Progenitor cell of endocrine pancreas (in vitro differentiated cells): ENCODE data around the gene PSMD1. TPM values are rescaled to one million over a fixed set of nuclear protein-coding genes. Genes with fewer than 3 reads are reported as not detected.

ENCODE experiments used
- DNase-seq: peaks from one replicate; pipeline ENCODE4 v3.0.0; 2021; ENCODE audit warnings: low spot score; ENCODE audit not compliant: unreplicated experiment
- H3K27ac Mint-ChIP-seq: 2 replicates; pipeline ENCODE4 v1.8.0; 2021; ENCODE audit warnings: mild to moderate bottlenecking, moderate library complexity, mixed read lengths
- H3K27me3 Mint-ChIP-seq: 2 replicates; pipeline ENCODE4 v1.8.0; 2021; ENCODE audit warnings: mixed read lengths
- H3K36me3 Mint-ChIP-seq: 2 replicates; pipeline ENCODE4 v1.8.0; 2022; ENCODE audit warnings: mixed read lengths; ENCODE audit not compliant: insufficient read depth
- H3K4me1 Mint-ChIP-seq: 2 replicates; pipeline ENCODE4 v1.8.0; 2021; ENCODE audit warnings: low read depth, mixed read lengths
- H3K4me3 Mint-ChIP-seq: 2 replicates; pipeline ENCODE4 v1.8.0; 2021; ENCODE audit warnings: low read depth, mild to moderate bottlenecking, moderate library complexity, mixed read lengths
- H3K9me3 Mint-ChIP-seq: 2 replicates; pipeline ENCODE4 v1.8.0; 2021; ENCODE audit warnings: low read depth, mixed read lengths
- CTCF ChIP-seq: fragments of 200-600 bp; sonication (generic); IDR thresholded peaks from one replicate; pipeline ENCODE4 v1.5.0; 2021; ENCODE audit warnings: antibody characterized with exemption, mild to moderate bottlenecking; ENCODE audit not compliant: unreplicated experiment
- total RNA-seq: library from RNA; stranded (reverse); gene quantifications from 2 replicates; pipeline ENCODE4 v1.2.1, GENCODE V29; 2021

The PSMD1 gene
- total RNA-seq, 1 donor from 2014 or later = 99.0 TPM

GRCh38 chr2:231127480-231127879, 70.8 kb downstream of the PSMD1 start:
- peaks cover 21% of the 10 kb centered on the region for H3K4me1 Mint-ChIP-seq
- H3K36me3 Mint-ChIP-seq = peaks cover 2% of the 10 kb centered on the region
- no peak overlapping the region for H3K27ac Mint-ChIP-seq
- no peak for TF ChIP-seq CTCF
- no peaks in the 10 kb centered on the region for H3K9me3 Mint-ChIP-seq
- no peak for DNase-seq
- H3K27me3 Mint-ChIP-seq = no peaks in the 10 kb centered on the region
- no peak overlapping the region for H3K4me3 Mint-ChIP-seq

- Mint-ChIP-seq H3K4me3 (no peak overlapping the region), H3K27me3 (no peaks in the 10 kb centered on the region), H3K27ac (no peak overlapping the region), H3K9me3 (no peaks in the 10 kb centered on the region), H3K36me3 (peaks cover 2% of the 10 kb centered on the region), H3K4me1 (peaks cover 21% of the 10 kb centered on the region)
- no peak for TF ChIP-seq CTCF
- no peak for DNase-seq
Measured at GRCh38 chr2:231127936-231128335, 71.3 kb downstream of the PSMD1 start.

DNA sequence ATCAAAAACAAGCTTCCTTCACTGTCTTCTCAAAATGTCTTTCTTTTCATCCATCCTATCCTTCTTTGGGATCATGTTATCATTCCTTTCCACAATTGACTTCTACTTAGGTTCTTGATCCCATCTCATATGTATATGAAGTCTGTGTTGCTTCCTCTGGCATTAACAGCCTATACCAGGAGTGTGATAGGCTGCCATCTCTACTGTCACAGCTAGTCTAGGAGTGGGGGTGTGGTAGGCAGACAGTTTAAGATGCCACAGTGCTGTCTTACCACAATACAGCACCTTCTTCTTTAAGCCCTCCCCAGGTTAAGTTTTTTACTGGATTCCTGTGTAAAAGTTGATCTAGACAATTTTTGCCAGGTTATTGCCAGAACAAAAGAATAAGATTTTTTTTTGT, 71.9 kb downstream of the PSMD1 start:
- Mint-ChIP-seq H3K4me1 (peaks cover 16% of the 10 kb centered on the region), H3K4me3 (no peak overlapping the region), H3K27me3 (no peaks in the 10 kb centered on the region), H3K9me3 (no peaks in the 10 kb centered on the region), H3K27ac (no peak overlapping the region), H3K36me3 (peaks cover 2% of the 10 kb centered on the region)
- TF ChIP-seq CTCF = no peak
- no peak for DNase-seq

DNA sequence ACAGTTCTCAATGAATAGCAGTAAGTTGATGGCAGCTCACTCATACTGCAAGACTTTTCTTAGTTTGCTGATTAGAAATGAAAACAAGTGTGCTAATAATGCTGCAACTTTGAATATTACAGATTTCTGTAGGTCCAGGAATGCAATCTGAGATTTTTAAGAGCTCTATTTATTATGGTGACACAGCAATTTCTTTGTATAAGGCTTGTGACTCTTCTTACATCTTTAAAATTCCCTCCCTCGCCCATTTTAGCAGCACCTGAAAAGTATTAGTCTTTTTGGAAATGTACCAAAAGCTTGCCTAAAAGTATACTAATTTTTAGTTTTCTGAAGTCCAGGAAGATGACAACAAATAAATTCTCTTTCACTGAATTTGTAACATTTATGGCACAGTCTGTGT, 72.5 kb downstream of the PSMD1 start:
- no peak for TF ChIP-seq CTCF
- H3K36me3 Mint-ChIP-seq = peaks cover 2% of the 10 kb centered on the region
- H3K4me3 Mint-ChIP-seq = no peak overlapping the region
- no peak overlapping the region for H3K27ac Mint-ChIP-seq
- no peaks in the 10 kb centered on the region for H3K27me3 Mint-ChIP-seq
- no peak for DNase-seq
- H3K4me1 Mint-ChIP-seq = peaks cover 9% of the 10 kb centered on the region
- H3K9me3 Mint-ChIP-seq = no peaks in the 10 kb centered on the region

DNA sequence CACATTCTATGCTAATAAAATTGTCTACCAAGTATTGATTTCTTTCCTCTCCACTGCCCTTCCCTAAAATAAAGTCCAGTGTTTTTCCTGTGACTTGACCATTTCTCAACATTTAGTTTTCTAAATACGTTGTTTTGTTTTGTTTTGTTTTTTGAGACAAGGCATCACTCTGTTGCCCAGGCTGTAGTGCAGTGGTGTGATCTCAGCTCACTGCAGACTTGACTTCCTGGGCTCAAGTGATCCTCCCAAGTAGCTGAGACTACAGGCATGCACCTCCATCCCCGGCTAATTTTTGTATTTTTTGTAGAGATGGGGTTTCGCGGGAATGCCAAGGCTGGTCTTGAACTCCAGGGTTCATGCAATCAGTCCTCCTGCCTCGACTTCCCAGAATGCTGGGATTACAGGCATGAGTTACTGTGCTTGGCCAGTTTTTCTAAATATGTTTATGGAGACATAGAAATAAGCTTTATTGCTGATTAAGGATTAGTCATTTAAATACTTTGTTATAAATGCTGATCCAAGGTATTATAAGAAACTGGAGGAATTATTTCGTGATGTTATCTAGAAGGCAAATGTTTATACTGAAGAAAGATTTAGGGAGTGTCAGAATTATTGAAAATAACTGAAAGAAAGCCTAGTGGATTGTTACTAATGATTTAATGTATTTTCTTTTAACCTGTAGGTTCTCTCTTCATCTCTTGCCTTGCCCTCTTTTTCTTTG, 73.8 kb downstream of the PSMD1 start:
- TF ChIP-seq CTCF = no peak
- no peak overlapping the region for H3K27ac Mint-ChIP-seq
- H3K36me3 Mint-ChIP-seq = peaks cover 2% of the 10 kb centered on the region
- H3K27me3 Mint-ChIP-seq = no peaks in the 10 kb centered on the region
- peaks cover 6% of the 10 kb centered on the region for H3K4me1 Mint-ChIP-seq
- DNase-seq = no peak
- no peak overlapping the region for H3K4me3 Mint-ChIP-seq
- no peaks in the 10 kb centered on the region for H3K9me3 Mint-ChIP-seq
